Gastroesophageal sphincter (tissue), 3 donors: ENCODE measurements around the gene TMEM131L.

Experiments
- EP300 ChIP-seq: sonication (generic); formaldehyde crosslinking; IDR thresholded peaks from one replicate; pipeline ENCODE4 v1.6.1; 2017; ENCODE audit warnings: antibody characterized with exemption, mild to moderate bottlenecking
- POLR2AphosphoS5 ChIP-seq: sonication (generic); formaldehyde crosslinking; IDR thresholded peaks from one replicate; pipeline ENCODE4 v1.6.1; 2017; ENCODE audit warnings: antibody characterized with exemption
- TF ChIP-seq, protein P1 (sequence below), 4 experiments: fragments of 200-600 bp in 2 of 4; fragments of 450-650 bp in 2 of 4; sonication (generic) in 1 of 4; IDR thresholded peaks; one replicate each; pipeline ENCODE4 v1.5.1; 2017 to 2019; ENCODE audit warnings: antibody characterized with exemption in 4 of 4, mild to moderate bottlenecking in 2 of 4, moderate library complexity in 2 of 4

DNA sequence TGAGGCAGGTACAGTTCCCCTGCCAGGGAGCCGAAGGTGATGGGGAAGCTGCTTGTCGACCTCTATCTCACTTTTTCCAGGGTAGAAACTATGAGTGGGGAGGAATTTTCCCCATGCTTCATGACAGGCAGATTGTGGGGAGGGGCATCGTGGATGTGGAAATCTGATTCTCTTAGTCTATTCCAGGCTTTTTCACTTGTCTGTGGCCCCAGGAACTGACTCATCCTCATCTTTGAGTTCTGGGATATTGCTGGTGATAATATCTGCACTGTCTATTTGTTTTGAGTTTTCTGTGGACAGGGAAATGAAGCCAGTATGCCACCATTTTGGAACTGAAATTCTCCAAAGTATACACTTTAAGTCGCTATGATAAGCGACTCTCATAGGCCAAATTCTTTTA is 210.3 kb downstream of the TMEM131L start:
- TF ChIP-seq POLR2AphosphoS5 (no peak), EP300 (no peak)
- TF ChIP-seq, protein P1, sequence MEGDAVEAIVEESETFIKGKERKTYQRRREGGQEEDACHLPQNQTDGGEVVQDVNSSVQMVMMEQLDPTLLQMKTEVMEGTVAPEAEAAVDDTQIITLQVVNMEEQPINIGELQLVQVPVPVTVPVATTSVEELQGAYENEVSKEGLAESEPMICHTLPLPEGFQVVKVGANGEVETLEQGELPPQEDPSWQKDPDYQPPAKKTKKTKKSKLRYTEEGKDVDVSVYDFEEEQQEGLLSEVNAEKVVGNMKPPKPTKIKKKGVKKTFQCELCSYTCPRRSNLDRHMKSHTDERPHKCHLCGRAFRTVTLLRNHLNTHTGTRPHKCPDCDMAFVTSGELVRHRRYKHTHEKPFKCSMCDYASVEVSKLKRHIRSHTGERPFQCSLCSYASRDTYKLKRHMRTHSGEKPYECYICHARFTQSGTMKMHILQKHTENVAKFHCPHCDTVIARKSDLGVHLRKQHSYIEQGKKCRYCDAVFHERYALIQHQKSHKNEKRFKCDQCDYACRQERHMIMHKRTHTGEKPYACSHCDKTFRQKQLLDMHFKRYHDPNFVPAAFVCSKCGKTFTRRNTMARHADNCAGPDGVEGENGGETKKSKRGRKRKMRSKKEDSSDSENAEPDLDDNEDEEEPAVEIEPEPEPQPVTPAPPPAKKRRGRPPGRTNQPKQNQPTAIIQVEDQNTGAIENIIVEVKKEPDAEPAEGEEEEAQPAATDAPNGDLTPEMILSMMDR (IDR thresholded peaks at IDR 0.05) = no peak
